ENCODE data around the gene HIVEP3. TPM values are rescaled to one million over a fixed set of nuclear protein-coding genes. Genes with fewer than 3 reads are reported as not detected.

Gene HIVEP3
- total RNA-seq, 2 experiments from 2014 or later = 25.3 to 26.2 TPM

- ChIA-PET POLR2A (interaction anchor here (0.7 to 3.0 kb wide), 7 partner anchors 14 to 679 kb away, joined by 3 to 15 read pairs (median 3); no protein-coding TSS in a partner anchor), CTCF (interaction anchor here (0.9 to 2.4 kb wide), 3 partner anchors 29 to 108 kb away, joined by 4 to 8 read pairs (median 7); no protein-coding TSS in a partner anchor)
- Mint-ChIP-seq H3K27ac (peak overlapping the region; percentile 97), H3K9me3 (peaks cover 5% of the 10 kb centered on the region), H3K4me1 (ENCODE audit: low read depth) (peaks cover 59% of the 10 kb centered on the region), H3K4me3 (peak overlapping the region; percentile 92), H3K36me3 (no peaks in the 10 kb centered on the region), H3K27me3 (no peaks in the 10 kb centered on the region)
- peak; percentile 94 for DNase-seq
- intact Hi-C loops (cut with micrococcal nuclease) = loop anchor here (1.0 to 5.0 kb wide), 8 partner anchors 16 to 278 kb away; no protein-coding TSS in a partner anchor
Measured at GRCh38 chr1:41919764-41920397, 1.2 kb upstream of the HIVEP3 start.

- H3K27me3 Mint-ChIP-seq = no peaks in the 10 kb centered on the region
- intact Hi-C loops (cut with micrococcal nuclease) = loop anchor here (2.0 to 5.0 kb wide), 4 partner anchors 20 to 177 kb away; no protein-coding TSS in a partner anchor
- ChIA-PET POLR2A (interaction anchor here (0.9 to 3.0 kb wide), 6 partner anchors 15 to 678 kb away, joined by 3 to 15 read pairs (median 3); no protein-coding TSS in a partner anchor), CTCF (interaction anchor here (1.4 to 2.4 kb wide), 3 partner anchors 28 to 107 kb away, joined by 3 to 8 read pairs (median 7); no protein-coding TSS in a partner anchor)
- peaks cover 65% of the 10 kb centered on the region for H3K4me1 Mint-ChIP-seq (ENCODE audit: low read depth)
- peak overlapping the region; percentile 97 for H3K27ac Mint-ChIP-seq
- peaks cover 5% of the 10 kb centered on the region for H3K9me3 Mint-ChIP-seq
- H3K4me3 Mint-ChIP-seq = peak overlapping the region; percentile 92
- no peaks in the 10 kb centered on the region for H3K36me3 Mint-ChIP-seq
- no peak for DNase-seq
Measured at GRCh38 chr1:41919131-41919530, 409 bp upstream of the HIVEP3 start.

- Mint-ChIP-seq H3K4me1 (ENCODE audit: low read depth) (peaks cover 77% of the 10 kb centered on the region), H3K36me3 (no peaks in the 10 kb centered on the region), H3K27ac (peak overlapping the region; percentile 86), H3K27me3 (no peaks in the 10 kb centered on the region), H3K4me3 (peak overlapping the region; percentile 66), H3K9me3 (peaks cover 5% of the 10 kb centered on the region)
- intact Hi-C loops (cut with micrococcal nuclease) = loop anchor here (2.0 to 5.0 kb wide), 4 partner anchors 19 to 176 kb away; no protein-coding TSS in a partner anchor
- ChIA-PET POLR2A (interaction anchor here (0.5 to 3.0 kb wide), 3 partner anchors 16 to 102 kb away, joined by 3 to 15 read pairs (median 4); no protein-coding TSS in a partner anchor), CTCF (interaction anchor here (0.7 to 1.4 kb wide), 4 partner anchors 26 to 849 kb away, joined by 3 to 5 read pairs (median 3); partner anchors contain the start of gene P3H1)
- DNase-seq = peak; percentile 56
Measured at GRCh38 chr1:41917835-41918449, 780 bp downstream of the HIVEP3 start.

- DNase-seq = no peak
- Mint-ChIP-seq H3K9me3 (peaks cover 5% of the 10 kb centered on the region), H3K27me3 (no peaks in the 10 kb centered on the region), H3K4me3 (peak overlapping the region; percentile 66), H3K36me3 (no peaks in the 10 kb centered on the region), H3K27ac (peak overlapping the region; percentile 86), H3K4me1 (ENCODE audit: low read depth) (peaks cover 85% of the 10 kb centered on the region)
- CTCF ChIA-PET = interaction anchor here (1.2 to 1.4 kb wide), 2 partner anchors 25 to 343 kb away, joined by 3 read pairs; no protein-coding TSS in a partner anchor
- POLR2A ChIA-PET = interaction anchor here (0.5 to 0.8 kb wide), 2 partner anchors 20 to 103 kb away, joined by 3 to 4 read pairs; no protein-coding TSS in a partner anchor
- intact Hi-C loops (cut with micrococcal nuclease) = loop anchor here (5.0 kb wide), 3 partner anchors 35 to 175 kb away; no protein-coding TSS in a partner anchor
Measured at GRCh38 chr1:41917076-41917475, 1.6 kb downstream of the HIVEP3 start.

- intact Hi-C loops (cut with micrococcal nuclease) = loop anchor here (5.0 kb wide), 3 partner anchors 36 to 174 kb away; no protein-coding TSS in a partner anchor
- Mint-ChIP-seq H3K27me3 (no peaks in the 10 kb centered on the region), H3K36me3 (no peaks in the 10 kb centered on the region), H3K9me3 (peaks cover 2% of the 10 kb centered on the region), H3K4me1 (ENCODE audit: low read depth) (peaks cover 85% of the 10 kb centered on the region), H3K27ac (peak overlapping the region; percentile 86), H3K4me3 (peak overlapping the region; percentile 43)
- POLR2A ChIA-PET = interaction anchor here (0.6 to 1.5 kb wide), 3 partner anchors 21 to 140 kb away, joined by 3 to 5 read pairs (median 3); no protein-coding TSS in a partner anchor
- CTCF ChIA-PET = interaction anchor here (0.6 to 1.4 kb wide), 3 partner anchors 24 to 698 kb away, joined by 3 read pairs; no protein-coding TSS in a partner anchor
- DNase-seq = peak; percentile 55
Measured at GRCh38 chr1:41915786-41916571, 2.7 kb downstream of the HIVEP3 start.

GRCh38 chr1:41914516-41914915 is 4.2 kb downstream of the HIVEP3 start:
- ChIA-PET POLR2A (interaction anchor here (1.2 kb wide), 1 partner anchor 9 kb away, joined by 3 read pairs; no protein-coding TSS in a partner anchor), CTCF (no interaction called here)
- intact Hi-C loops (cut with micrococcal nuclease) = no loop called here
- DNase-seq = no peak
- H3K9me3 Mint-ChIP-seq = peaks cover under 1% of the 10 kb centered on the region
- peaks cover 71% of the 10 kb centered on the region for H3K4me1 Mint-ChIP-seq (ENCODE audit: low read depth)
- no peaks in the 10 kb centered on the region for H3K27me3 Mint-ChIP-seq
- H3K36me3 Mint-ChIP-seq = no peaks in the 10 kb centered on the region
- peak overlapping the region; percentile 81 for H3K27ac Mint-ChIP-seq
- H3K4me3 Mint-ChIP-seq = no peak overlapping the region

- no peaks in the 10 kb centered on the region for H3K27me3 Mint-ChIP-seq
- peak overlapping the region; percentile 78 for H3K27ac Mint-ChIP-seq
- DNase-seq = no peak
- POLR2A ChIA-PET = interaction anchor here (0.9 to 1.2 kb wide), 2 partner anchors 8 to 20 kb away, joined by 3 read pairs; no protein-coding TSS in a partner anchor
- H3K9me3 Mint-ChIP-seq = peaks cover 6% of the 10 kb centered on the region
- H3K4me3 Mint-ChIP-seq = no peak overlapping the region
- no peaks in the 10 kb centered on the region for H3K36me3 Mint-ChIP-seq
- intact Hi-C loops (cut with micrococcal nuclease) = no loop called here
- CTCF ChIA-PET = interaction anchor here (0.9 kb wide), 1 partner anchor 16 kb away, joined by 3 read pairs; no protein-coding TSS in a partner anchor
- peaks cover 67% of the 10 kb centered on the region for H3K4me1 Mint-ChIP-seq (ENCODE audit: low read depth)
Measured at GRCh38 chr1:41913014-41913413, 5.7 kb downstream of the HIVEP3 start.

- intact Hi-C loops (cut with micrococcal nuclease) = no loop called here
- H3K27me3 Mint-ChIP-seq = no peaks in the 10 kb centered on the region
- no peak overlapping the region for H3K4me3 Mint-ChIP-seq
- ChIA-PET CTCF (interaction anchor here (0.7 to 0.9 kb wide), 2 partner anchors 14 to 97 kb away, joined by 3 read pairs; no protein-coding TSS in a partner anchor), POLR2A (interaction anchor here (2.2 kb wide), 1 partner anchor 10 kb away, joined by 5 read pairs; no protein-coding TSS in a partner anchor)
- H3K27ac Mint-ChIP-seq = no peak overlapping the region
- H3K9me3 Mint-ChIP-seq = peaks cover 6% of the 10 kb centered on the region
- H3K36me3 Mint-ChIP-seq = no peaks in the 10 kb centered on the region
- no peak for DNase-seq
- peaks cover 53% of the 10 kb centered on the region for H3K4me1 Mint-ChIP-seq (ENCODE audit: low read depth)
Measured at GRCh38 chr1:41908288-41908895, 10.3 kb downstream of the HIVEP3 start.

- DNase-seq = no peak
- Mint-ChIP-seq H3K36me3 (no peaks in the 10 kb centered on the region), H3K9me3 (peaks cover 6% of the 10 kb centered on the region), H3K4me3 (no peak overlapping the region), H3K27me3 (no peaks in the 10 kb centered on the region), H3K27ac (no peak overlapping the region), H3K4me1 (ENCODE audit: low read depth) (peaks cover 53% of the 10 kb centered on the region)
- CTCF ChIA-PET = no interaction called here
- POLR2A ChIA-PET = no interaction called here
- intact Hi-C loops (cut with micrococcal nuclease) = no loop called here
Measured at GRCh38 chr1:41907446-41907845, 11.3 kb downstream of the HIVEP3 start.

GRCh38 chr1:41906943-41907342 is 11.8 kb downstream of the HIVEP3 start:
- no peak for DNase-seq
- intact Hi-C loops (cut with micrococcal nuclease) = no loop called here
- ChIA-PET CTCF (interaction anchor here (0.6 kb wide), 1 partner anchor 1315 kb away, joined by 4 read pairs; no protein-coding TSS in a partner anchor), POLR2A (no interaction called here)
- H3K9me3 Mint-ChIP-seq = peaks cover 6% of the 10 kb centered on the region
- no peaks in the 10 kb centered on the region for H3K27me3 Mint-ChIP-seq
- H3K4me1 Mint-ChIP-seq (ENCODE audit: low read depth) = peaks cover 53% of the 10 kb centered on the region
- H3K36me3 Mint-ChIP-seq = no peaks in the 10 kb centered on the region
- H3K27ac Mint-ChIP-seq = no peak overlapping the region
- H3K4me3 Mint-ChIP-seq = no peak overlapping the region

Data from activated CD4-positive, alpha-beta memory T cell treated with anti-CD3 and anti-CD28 coated beads for 36 hours (primary cell).